Muscle of arm (tissue), 12 donors: ENCODE results near the gene PTPN18. TPM values are rescaled to one million over a fixed set of nuclear protein-coding genes. Genes with fewer than 3 reads are reported as not detected.
"Not testable (repeated sequence)": the region's sequence is repeated elsewhere in the genome, so short reads cannot be mapped to it uniquely, and the experiment has no call there.

Experiments used
- DNase-seq: peaks from one replicate; pipeline ENCODE4 v3.0.0-alpha.2; 2013
- polyA plus RNA-seq, 12 donors: library from polyadenylated mRNA; unstranded; fragments of 120-200 nt; gene quantifications; one replicate each; pipeline ENCODE4 v1.2.1, GENCODE V29; 2013; ENCODE audit not compliant: insufficient read length in 12 of 12

The PTPN18 gene
- polyA plus RNA-seq, 12 donors: 15.4 to 41.5 (median 18.8) TPM; not detected in 1

DNA sequence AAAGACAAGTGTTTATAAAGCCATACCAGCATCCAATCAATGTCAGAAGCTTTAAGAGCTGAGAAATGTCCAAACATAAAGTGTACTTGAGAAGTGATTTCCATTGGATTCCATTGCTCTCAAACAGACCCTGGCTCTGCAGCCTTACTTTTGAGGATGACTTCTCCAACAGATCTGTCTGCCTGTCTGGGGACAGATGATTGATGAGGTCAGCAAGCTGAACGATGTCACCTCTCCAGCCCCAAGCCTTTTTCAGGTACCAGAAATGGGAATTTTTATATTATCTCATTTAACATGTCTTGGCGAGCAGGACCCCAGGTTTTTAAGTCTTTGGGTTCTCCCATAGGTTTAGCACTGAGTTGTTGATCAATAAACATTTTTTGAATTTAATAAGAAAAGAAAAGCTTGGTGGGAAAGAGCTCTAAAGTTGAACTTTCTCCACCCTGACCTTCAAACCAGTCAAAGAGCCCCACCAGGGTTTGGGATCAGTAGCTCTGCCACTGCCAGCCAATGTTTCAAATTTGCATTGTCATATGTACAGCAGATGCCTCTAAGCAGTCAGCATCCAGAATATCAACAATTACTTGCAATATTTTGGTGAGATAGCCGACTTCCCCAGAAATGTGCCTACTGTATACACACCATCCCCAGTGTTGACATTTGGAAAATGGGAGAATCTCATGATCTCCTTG lies 22.5 kb downstream of the PTPN18 start:
- DNase-seq: no peak

DNA sequence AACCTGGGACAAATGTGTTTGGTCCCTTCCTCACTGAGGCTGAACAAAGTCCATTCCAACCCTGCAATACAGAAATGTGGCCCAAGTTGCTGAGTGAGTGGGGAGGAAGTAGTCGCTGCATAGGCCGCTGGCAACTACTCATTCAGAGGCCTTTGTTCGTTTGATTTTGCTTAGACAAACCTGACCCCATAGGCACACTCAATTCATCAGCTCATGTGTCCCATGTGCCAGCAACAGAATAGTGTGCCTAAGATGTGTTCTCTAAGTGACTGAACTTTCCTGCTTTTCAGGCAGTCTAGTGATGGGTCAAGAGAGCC lies 23.0 kb downstream of the PTPN18 start:
- no peak for DNase-seq

DNA sequence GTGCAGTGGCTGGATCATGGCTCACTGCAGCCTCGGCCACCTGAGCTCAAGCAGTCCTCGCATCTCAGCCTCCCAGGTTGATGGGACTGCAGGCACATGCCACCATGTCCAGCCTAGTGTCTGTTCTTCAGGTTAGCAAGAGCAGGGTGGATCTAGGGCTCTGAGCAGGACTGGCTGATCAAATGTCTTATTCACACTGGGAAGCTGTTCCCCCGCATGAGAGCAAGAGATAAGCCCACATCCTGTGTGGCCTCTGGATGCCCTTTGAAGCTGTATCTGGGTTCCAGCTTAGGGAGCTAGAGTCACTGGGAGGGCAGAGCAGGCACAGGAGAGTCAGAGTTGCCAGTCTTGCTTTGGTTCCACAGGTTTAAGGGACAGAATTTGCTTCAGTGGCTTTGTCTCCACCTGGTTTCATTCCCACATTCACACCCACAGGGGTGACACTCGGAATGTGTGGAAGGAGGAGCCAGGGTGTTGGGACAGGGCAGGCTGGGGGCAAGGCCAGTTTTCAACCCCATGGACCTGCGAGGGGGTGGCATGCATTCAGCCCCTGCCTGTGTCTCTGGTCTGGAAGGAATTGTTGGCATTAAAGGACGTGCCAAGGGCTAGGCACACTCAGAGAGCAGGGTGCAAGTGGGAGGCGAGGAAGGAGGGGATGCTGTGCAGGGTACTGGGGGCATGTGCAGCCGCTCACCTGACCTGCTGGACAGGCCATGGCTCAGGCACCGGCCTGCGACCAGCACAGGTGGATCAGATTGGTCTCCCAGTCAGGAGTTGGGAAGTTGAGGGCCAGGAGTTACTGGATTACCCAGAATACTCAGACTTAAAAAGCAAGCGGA lies 24.5 kb downstream of the PTPN18 start:
- DNase-seq: no peak

DNA sequence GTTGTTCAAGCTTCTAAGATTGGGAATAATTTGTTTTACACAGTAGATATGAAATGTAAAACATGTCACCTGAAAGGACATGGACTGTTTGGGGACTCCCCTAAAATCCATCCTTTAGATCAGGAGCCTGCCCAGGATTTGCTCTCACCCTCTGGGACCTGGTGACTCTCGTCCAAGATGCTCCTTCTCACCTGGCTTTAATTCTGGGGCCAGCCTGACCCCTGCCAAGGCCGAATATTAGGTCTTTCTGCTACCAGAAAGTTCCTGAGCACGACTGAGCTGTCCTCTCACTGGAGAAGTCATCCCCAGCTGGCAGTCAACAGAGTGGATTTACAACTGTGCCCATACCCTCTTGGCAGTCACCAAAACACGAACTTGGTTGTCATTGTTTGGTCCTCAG lies 25.3 kb downstream of the PTPN18 start:
- DNase-seq: no peak

DNA sequence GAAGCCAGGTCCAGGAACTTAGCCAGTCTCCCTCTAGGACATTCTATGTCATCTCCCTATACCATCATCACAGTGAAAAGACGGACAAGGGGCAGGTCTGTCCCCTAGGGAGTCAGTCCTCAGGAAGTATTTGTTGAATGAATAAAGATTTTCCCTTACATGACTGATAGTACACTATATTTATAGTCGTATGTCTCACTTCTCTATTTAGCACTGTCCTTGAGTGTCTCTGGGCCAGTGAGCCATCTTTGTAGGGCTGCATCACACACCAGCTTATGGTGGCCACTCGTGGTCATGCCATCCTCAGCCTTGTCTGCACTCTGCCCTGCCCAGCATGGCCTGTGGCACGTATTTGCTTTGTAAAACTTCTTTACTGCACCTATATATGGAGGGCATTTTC lies 25.8 kb downstream of the PTPN18 start:
- DNase-seq: no peak

DNA sequence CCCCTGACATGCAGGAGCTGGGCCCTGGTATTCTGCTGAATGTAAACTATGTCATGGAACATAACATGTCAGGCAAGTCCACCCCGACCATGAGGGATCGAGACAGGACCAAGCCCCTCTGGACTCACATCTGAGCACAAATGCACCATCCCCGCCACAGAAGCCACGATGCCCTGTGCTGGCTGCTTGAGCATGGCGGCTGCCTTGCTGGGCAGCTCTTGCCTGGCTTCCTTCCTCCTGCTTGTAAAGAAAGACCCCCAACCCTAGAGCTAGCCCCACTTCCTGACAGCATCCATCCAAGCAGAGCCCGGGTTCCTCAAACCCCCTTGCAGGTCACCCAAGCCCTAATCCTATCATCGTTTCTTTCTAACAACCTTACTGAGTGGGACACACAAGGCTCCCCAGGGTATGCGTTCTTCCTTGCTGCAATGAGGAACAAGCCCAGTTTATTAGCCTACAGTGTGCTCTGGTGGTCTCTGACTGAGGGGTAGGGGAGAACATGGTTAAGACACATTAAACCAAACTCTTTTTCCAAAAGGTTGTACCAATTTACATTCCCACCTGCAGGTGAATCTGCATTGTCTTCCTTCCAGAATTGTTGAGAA lies 26.6 kb downstream of the PTPN18 start:
- no peak for DNase-seq

DNA sequence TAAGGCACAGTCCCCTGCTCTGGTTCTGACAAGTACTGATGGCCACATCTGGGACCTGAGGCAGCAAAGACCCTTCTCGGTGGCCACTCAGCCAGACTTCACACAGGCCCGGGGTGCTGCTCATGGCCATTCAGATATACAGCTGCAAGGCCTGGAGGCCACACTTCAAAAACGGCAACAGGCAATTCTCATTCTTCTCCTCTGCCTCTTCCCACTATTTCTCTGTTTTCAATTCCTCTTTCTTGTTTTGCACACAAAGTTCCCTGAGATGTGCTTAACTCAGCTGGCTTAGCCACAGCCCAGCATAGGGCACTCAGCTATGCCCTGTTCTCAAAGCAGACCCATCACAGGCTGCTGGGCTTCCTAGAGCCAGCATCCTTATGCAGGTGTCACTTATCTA lies 29.9 kb downstream of the PTPN18 start:
- DNase-seq: no peak

DNA sequence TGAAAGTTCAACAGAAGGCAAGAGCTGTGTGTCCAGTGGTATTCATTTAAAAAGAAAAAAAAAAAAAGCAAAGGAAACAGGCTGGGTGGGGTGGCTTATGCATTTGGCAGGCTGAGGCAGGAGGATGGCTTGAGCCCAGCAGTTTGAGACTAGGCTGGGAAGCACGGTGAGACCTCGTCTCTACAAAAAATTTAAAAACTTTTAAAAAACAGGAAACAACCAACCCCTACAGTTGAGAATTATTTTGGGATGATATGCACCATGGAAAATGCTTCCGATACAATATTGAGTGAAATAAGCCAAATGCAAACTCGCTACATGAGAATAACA lies 31.2 kb downstream of the PTPN18 start:
- no peak for DNase-seq

DNA sequence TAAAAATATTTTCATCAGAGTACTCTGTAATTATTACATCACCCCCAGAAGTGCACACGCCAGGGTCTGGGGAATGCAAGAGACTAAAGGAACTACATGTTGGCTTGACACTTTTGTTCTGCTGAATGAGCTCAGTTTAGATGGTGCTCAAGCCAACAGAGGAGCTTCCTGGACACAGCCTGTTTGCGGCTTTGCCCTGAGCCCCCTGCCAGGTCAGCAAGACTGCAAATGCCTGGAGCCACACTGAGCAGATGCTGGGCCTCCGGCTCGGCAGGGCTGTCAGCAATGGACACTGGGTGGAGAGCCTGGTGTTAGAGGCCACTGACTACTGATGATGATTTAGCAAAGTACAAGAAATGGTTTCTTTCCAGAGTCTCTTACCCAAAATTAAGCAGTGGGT lies 31.9 kb downstream of the PTPN18 start:
- DNase-seq: no peak

DNA sequence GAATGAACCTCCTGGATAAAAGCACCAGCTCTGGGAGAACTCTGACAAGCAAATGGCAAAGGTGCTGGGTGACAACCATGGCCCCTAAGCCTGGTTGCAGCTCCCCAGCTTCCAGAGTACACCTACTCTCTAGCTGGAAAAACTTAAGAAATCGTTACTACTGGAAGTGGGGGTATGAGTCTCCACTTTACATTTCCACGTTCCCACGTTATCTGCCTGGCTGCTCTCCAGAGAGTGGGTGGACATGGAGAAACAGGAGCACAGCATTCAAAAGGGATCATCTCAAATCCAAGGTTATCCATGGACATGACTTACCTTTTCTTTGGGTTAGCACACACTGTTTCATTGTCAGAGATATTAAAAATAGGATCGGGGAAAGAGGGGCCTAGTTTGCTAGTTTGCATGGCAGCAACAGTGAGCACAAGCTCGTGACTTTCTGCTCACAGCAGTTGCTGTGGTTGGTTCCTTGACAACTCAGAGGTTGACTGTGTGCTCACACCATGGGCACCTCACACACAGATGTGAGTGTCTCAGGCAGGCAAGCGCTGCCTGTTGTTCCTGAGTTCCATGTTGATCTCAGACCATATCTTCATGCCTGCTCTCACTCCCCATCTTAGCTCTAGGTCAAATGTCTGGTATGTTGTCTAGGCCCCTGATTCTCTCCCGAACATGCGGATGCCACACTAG lies 32.5 kb downstream of the PTPN18 start:
- no peak for DNase-seq

DNA sequence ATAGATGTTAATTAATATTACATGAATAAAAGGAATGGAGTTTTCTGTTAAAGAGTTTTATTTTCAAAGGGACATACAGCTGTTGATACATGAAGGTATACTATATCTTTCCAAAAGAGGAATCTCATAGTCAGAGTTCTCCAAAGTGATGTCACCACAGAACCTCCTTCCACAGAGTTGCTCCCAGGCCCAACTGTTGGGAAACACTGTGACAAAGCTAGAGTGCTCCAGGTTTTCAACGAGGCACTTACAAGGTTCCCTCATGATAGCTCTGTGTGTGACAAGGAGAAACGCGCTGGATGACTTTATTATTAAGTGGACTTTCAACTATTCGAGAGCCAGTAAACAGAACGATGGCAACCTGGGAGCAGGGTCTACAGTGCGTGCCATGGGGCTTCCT lies 33.5 kb downstream of the PTPN18 start:
- no peak for DNase-seq

DNA sequence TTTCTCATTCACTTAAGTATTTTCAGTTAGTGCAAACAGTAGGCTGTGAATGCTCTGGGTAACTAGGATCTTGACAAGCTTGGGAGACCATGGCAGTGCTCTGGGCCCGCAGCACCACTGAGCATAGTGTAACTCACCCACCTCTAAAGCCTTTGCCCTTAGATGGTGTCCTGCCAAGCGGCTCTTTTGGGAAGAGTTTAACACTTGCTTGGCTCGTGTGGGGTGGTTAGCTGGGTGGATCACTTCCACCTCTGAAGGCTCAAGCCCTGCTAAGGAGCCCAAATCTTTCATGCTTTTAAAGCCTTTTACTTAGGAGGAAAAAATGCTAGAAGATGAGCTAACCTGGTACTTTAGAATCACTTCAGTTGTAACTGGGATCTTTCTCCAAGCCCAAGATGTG lies 33.9 kb downstream of the PTPN18 start:
- no peak for DNase-seq

DNA sequence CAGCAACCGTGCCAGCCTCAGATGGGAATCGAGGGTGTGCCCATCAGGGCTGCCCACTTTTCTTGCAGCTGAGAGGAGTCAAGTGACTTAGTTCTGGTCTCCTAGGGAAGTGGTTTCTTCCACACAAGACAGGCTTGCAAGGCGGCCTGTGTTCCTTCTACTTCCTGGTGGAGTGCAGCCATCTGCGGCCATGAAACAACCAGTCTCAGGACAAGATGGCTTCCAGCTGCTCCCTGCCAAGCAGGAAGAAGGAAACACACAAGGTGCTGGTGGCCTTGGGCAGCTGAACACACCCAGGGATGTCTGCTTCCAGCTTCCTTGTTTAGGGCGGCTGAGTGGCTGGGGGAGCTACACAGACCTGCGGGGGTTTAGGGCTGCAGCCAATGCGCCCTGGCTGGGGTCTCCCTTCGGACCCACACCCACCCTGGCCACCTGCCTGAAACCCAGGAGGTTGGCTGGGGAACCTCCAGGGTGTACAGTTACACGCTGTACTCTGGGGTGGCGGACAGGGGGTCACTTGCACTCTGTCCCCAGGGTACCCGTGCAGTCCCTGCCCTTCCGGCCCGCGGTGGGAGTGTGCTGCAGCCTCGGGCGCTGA lies 34.7 kb downstream of the PTPN18 start:
- no peak for DNase-seq

DNA sequence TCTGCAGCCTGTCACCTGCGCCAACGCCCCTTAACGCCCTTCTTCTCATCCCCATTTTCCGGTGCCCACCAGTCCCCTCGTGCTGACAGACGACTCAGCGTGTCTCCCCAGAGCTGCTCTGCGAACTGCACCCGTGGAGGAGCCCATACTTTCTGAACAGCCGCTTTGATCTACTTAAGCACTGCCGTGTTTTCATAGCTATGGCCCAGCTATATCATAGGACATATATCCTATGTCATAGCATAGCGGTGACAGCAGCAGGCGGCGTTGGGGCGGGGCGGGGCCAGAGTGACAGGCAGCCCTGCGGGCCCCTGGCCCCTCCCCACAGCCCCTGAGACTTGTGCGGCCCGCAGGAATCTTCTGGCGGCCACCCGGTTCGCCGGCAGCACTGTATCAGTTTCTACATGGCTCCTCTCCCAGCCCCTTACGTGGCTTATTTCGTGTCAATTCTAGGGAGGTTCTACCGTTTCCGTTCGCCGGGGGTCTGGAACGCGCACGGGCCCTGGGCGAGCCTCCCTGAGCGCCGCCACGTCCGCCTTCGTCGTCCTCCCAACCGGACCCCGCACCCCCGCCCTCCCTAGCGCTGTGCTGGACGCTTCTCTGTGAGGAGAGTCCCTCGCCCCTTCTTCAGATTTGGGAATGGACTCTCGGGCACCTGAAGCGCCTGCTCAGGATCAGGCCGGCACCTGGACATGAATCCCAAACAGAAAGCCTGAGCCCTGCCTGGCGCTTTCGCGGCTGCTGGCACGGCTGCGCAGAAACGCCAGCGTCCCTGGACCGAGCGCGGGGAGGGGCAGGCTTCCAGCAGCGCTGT lies 35.4 kb downstream of the PTPN18 start:
- peak; percentile 84 for DNase-seq

DNA sequence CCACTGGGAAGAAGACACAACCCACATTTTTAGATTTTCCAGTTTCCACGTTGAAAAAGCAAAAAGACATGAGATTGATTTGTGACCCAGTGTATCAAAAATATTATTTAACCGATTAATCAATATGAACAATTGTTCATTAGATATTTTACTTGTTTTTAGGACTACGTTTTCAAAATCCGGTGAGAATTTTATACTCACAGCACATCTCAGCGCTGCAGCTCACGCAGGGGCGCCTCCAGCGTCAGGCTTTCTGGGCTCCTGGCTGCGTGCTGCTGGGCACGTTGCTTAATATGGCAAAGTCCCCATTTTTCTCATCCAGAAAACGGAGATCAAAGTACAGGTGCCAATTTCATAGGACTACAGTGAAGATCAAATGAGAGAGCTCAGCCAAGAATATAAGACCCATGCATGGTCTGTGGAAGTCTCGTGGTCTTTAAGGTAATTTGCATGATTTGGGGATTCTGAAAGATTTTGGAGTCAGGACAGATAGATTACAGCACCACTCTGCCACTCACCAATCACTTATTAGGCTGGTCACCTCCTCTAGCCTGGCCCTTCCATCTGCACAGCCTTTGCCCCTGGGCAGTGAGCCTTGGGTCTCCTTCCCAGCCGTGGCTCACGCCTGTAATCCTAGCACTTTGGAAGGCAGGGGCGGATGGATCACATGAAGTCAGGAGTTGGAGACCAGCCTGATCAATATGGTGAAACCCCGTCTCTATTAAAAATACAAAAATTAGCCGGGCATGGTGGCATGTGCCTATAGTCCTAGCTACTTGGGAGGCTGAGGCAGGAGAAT lies 36.2 kb downstream of the PTPN18 start:
- no peak for DNase-seq

DNA sequence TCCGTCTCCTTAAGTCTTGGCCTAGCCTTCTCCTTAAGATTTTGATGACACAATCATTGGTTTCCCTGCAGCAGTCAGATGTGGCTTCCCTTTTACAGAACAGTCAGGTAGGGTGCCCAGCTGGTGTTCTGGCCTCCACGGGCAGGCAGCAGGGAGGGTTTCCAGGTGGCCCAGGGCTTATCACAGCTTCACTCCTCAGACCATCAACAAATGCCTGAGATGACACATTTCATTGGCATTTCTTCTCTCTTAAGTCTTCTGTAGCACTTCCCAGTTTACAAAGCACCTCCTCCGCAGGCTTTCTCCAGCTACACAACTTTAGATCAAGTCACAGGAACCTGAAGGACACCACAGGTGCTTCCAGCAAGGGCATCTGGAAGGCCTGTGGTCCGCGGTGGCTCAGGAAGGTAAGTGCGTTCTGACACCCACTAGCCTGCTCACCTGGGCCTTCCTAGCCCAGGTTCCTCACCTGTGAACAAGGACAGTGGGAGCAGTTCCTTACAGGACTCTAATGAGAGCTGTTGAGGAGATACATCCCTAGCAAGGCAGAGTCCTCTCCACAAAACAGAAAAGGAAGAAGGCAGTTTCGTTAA lies 37.6 kb downstream of the PTPN18 start:
- no peak for DNase-seq

DNA sequence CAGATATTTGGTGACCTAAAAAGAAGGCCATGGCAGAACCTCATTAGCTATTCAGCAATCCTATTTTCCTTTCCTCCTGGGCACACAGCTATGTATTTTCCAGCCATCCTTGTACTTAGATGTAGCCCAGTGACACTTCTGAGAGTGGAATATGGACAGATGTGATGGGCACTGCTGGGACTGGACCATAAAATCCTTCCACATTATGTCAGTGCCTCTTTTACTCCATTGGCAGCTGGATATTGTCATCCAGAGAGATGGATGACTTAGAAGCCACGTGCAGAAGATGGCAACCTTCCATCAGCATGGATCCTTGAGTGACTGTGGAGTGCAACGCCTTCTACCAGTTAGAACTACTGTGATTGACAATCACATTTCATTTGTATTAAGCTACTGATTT lies 50.4 kb downstream of the PTPN18 start:
- DNase-seq: not testable (repeated sequence)

DNA sequence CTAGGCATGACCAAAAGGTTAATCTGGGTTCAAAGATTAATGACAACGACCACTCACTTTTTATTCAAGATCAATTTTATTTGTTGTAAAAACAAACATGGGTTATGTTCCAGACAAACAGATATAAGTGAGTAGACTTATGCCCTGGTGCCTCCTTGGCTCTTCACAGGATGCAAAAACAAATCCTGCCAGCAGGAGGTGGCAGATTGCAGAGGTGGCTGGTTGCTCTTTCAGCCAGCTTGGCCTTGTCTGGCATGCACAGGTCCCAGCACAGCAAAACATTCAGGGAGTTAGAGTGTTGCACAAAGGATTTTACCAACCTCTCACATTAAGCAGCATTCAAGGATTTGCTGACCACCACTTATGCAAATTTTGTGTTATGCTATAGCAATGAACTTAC lies 60.8 kb downstream of the PTPN18 start:
- not testable (repeated sequence) for DNase-seq

DNA sequence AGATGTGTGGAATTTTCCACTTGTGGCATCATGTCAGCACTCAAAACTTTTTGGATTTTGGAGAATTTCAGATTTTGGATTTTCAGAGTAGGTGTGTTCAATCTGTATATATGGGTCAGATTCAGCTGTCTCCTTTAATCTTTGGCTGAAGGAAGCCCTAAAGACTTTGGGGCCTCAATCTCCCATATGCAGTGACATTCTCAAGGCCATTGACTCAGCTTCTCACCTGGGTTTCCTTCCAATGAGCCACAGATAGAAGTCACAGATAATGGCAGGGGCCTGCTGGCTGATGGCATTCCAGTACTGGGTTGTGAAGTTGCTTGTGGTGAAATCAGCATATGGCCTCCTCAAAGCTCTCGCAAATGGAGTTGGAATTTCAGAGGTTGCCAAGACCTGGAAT lies 63.0 kb downstream of the PTPN18 start:
- DNase-seq: not testable (repeated sequence)
